ENCODE measurements around the gene CD38.
"Not testable (repeated sequence)": the region's sequence is repeated elsewhere in the genome, so short reads cannot be mapped to it uniquely, and the experiment has no call there.

Gene CD38

DNA sequence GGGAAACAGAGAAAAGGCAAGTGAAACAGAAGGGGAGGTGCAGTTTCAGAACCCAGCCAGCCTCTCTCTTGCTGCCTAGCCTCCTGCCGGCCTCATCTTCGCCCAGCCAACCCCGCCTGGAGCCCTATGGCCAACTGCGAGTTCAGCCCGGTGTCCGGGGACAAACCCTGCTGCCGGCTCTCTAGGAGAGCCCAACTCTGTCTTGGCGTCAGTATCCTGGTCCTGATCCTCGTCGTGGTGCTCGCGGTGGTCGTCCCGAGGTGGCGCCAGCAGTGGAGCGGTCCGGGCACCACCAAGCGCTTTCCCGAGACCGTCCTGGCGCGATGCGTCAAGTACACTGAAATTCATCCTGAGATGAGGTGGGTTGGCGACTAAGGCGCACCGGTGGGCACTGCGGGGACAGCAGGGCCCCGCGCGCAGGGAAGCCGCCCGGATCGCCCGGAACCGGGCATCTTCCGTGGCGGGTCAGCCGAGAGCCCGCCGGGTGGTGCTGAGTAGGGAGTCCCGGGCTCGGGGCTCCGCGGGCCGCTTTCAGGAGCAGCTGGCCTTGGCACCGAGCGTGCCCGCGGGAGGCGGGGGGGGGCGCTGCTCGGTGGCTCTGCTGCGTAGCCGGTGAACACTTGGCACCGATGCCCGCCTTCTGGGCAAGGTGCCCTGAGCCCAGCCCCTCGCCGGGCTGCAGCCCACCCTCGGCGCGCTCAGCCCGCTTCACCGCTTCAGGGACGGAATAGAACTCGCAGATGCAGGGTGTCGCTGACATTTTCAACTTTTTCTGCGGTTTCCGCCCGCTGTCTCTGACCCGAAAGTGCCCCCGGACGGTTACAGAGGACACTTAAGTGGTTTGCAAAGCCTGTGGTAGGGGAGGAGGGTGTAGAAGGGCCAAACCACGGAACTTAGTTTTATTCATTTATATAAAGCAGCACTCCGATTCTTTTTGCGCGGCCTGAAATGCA is at the start of gene CD38:
Gene CD38, plus strand, starts transcription at position 40 of the 953 bp plus-strand sequence. Its CDS starts 87 bp downstream, at position 127.
- H3K4me3 ChIP-seq (ENCODE audit: low read length) = peak within 1 kb of the TSS; percentile 57
- H3K9me3 ChIP-seq (ENCODE audit: control insufficient read depth, low read length) = no peaks in the 10 kb centered on the region
- peak within 1 kb of the TSS; percentile 54 for H3K9ac ChIP-seq (ENCODE audit: low read length)
- H3K4me1 ChIP-seq (ENCODE audit: control insufficient read depth, insufficient read depth, low read length) = peaks cover 20% of the 10 kb centered on the region
- no peaks in the 10 kb centered on the region for H3K36me3 ChIP-seq (ENCODE audit: control insufficient read depth, insufficient read depth, low read length)
- peaks cover 16% of the 10 kb centered on the region for H3K27me3 ChIP-seq (ENCODE audit: control insufficient read depth, insufficient read depth, low read length)

DNA sequence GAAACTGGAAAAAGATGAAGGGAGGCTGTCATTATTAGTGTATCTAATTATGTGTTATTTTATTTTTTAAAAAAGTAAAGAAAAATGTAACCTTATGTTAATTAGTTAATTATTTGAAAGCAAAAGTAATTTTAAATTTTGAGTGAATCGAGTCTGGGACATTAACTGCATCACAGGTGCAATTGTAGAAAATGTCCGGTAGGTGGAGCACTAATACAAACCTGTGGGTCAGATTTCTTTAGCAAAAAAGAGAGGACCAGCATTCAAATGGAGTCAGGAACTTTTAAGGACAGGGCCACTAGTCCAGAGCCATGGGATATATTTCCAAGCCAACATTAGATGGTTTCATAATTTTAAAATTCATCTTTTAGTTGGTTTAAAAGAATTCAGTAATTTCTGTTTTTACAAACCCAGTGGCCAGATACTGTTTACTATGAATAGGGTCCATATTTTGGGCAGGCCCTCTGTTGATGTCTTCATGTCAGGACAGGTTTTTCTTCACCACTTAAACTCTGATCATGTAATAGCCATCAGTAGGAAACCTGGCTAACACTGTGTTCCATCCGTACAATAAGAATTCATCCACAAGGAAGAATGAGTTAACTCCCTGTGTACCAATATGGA is 48.1 kb upstream of the CD38 start:
- Histone ChIP-seq H3K36me3 (ENCODE audit: control insufficient read depth, insufficient read depth, low read length) (no peaks in the 10 kb centered on the region), H3K9me3 (ENCODE audit: control insufficient read depth, low read length) (no peaks in the 10 kb centered on the region), H3K9ac (ENCODE audit: low read length) (no peak overlapping the region), H3K4me3 (ENCODE audit: low read length) (no peak overlapping the region), H3K4me1 (ENCODE audit: control insufficient read depth, insufficient read depth, low read length) (no peaks in the 10 kb centered on the region), H3K27me3 (ENCODE audit: control insufficient read depth, insufficient read depth, low read length) (no peaks in the 10 kb centered on the region)

DNA sequence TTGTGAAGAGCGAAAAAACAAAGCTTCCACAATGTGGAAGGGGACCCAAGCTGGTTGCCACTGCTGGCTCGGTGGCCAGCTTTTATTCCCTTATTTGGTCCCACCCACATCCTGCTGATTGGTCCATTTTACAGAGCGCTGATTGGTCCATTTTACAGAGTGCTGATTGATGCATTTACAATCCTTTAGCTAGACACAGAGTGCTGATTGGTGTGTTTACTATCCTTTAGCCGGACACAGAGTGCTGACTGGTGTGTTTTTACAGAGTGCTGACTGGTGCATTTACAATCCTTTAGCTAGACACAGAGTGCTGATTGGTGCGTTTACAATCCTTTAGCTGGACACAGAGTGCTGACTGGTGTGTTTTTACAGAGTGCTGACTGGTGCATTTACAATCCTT is 45.1 kb upstream of the CD38 start:
- not testable (repeated sequence) for H3K4me1 ChIP-seq (ENCODE audit: control insufficient read depth, insufficient read depth, low read length); H3K9me3 ChIP-seq (ENCODE audit: control insufficient read depth, low read length); H3K4me3 ChIP-seq (ENCODE audit: low read length); H3K9ac ChIP-seq (ENCODE audit: low read length); H3K27me3 ChIP-seq (ENCODE audit: control insufficient read depth, insufficient read depth, low read length); H3K36me3 ChIP-seq (ENCODE audit: control insufficient read depth, insufficient read depth, low read length)

DNA sequence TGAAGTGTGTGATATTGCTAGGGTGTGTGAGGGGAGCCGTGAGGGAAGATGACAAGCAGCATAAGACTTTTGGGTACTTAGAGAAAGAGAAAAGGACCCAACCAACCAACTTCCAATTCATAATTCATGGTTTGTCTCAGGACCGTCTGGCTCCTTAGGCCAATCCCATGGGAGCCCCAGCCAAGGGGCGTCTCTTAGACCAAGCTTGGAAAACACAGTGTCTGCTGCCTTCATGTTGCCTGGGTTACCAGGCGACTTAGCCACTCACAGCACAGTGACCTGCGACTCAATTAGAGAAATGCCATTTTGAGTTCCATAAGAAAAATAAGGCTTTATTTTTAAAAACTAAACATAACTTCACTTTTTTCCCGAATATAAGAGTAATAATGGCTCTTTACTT is 42.6 kb upstream of the CD38 start:
- Histone ChIP-seq H3K4me3 (ENCODE audit: low read length) (no peak overlapping the region), H3K9ac (ENCODE audit: low read length) (no peak overlapping the region), H3K4me1 (ENCODE audit: control insufficient read depth, insufficient read depth, low read length) (no peaks in the 10 kb centered on the region), H3K9me3 (ENCODE audit: control insufficient read depth, low read length) (no peaks in the 10 kb centered on the region), H3K27me3 (ENCODE audit: control insufficient read depth, insufficient read depth, low read length) (no peaks in the 10 kb centered on the region), H3K36me3 (ENCODE audit: control insufficient read depth, insufficient read depth, low read length) (no peaks in the 10 kb centered on the region)

DNA sequence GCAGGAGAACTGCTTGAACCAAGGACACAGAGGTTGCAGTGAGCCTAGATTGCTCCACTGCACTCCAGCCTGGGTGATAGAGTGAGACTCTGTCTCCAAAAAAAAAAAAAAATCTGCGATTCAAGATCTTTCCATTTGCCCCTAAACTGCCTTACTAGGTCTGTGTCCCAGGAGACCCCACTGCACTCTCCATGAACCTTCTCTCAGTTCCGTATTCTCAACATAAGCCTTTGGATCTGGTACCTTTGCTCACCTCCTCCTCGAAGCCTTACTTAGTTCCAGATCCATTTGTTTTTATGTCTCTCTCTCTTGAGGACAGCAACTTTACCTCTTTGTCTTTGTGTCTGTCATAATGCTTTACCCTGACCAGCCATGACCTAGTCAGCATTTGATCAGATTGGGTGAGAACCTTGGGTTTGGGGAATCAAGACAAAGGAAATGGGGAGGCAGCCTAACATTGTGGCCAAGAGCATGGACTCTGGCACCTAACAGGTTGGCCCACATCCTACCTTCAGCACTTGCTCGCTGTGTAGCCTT is 41.5 kb upstream of the CD38 start:
- H3K4me3 ChIP-seq (ENCODE audit: low read length) = no peak overlapping the region
- no peaks in the 10 kb centered on the region for H3K36me3 ChIP-seq (ENCODE audit: control insufficient read depth, insufficient read depth, low read length)
- H3K9ac ChIP-seq (ENCODE audit: low read length) = no peak overlapping the region
- no peaks in the 10 kb centered on the region for H3K9me3 ChIP-seq (ENCODE audit: control insufficient read depth, low read length)
- H3K27me3 ChIP-seq (ENCODE audit: control insufficient read depth, insufficient read depth, low read length) = no peaks in the 10 kb centered on the region
- no peaks in the 10 kb centered on the region for H3K4me1 ChIP-seq (ENCODE audit: control insufficient read depth, insufficient read depth, low read length)

DNA sequence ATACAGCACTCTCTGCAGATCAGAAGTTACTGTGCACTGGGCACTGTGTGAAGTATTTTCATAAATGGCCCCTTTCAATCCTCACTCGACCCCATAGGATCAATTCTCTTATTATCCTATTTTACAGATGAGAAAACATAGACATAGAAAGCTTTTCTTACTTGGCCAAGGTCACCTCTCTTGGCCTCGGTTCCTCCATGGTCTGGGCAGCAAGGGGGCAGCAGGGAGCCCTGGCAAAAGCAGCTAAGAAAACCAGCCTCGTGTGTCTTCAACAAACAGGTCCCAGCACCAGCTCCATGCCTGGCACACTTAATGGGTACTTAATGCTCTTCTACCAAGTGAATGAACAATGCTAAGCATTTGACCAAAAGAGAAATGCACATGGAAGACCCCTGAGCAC is 40.9 kb upstream of the CD38 start:
- Histone ChIP-seq H3K4me3 (ENCODE audit: low read length) (no peak overlapping the region), H3K9me3 (ENCODE audit: control insufficient read depth, low read length) (no peaks in the 10 kb centered on the region), H3K9ac (ENCODE audit: low read length) (no peak overlapping the region), H3K27me3 (ENCODE audit: control insufficient read depth, insufficient read depth, low read length) (no peaks in the 10 kb centered on the region), H3K4me1 (ENCODE audit: control insufficient read depth, insufficient read depth, low read length) (no peaks in the 10 kb centered on the region), H3K36me3 (ENCODE audit: control insufficient read depth, insufficient read depth, low read length) (no peaks in the 10 kb centered on the region)

DNA sequence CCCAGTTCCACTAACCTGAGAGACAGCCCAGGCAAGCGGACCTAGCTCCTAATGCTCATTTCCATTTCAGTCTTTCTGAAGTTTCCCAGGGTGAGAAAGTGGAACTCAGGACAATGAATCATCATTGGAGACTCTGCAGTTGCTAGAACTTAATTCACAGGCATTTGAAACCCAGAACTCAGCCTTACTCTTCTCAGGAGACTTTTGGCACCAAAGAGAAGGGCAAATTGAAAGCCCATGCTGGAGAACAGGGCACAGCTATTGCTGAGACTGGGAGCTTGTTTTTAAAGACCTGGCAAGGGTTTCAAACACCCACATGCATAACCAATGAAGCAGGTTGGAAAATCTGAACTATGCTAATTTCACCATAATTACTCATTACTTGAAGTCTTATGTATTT is 39.3 kb upstream of the CD38 start:
- no peak overlapping the region for H3K4me3 ChIP-seq (ENCODE audit: low read length)
- H3K9ac ChIP-seq (ENCODE audit: low read length) = no peak overlapping the region
- H3K4me1 ChIP-seq (ENCODE audit: control insufficient read depth, insufficient read depth, low read length) = no peaks in the 10 kb centered on the region
- no peaks in the 10 kb centered on the region for H3K27me3 ChIP-seq (ENCODE audit: control insufficient read depth, insufficient read depth, low read length)
- H3K36me3 ChIP-seq (ENCODE audit: control insufficient read depth, insufficient read depth, low read length) = no peaks in the 10 kb centered on the region
- no peaks in the 10 kb centered on the region for H3K9me3 ChIP-seq (ENCODE audit: control insufficient read depth, low read length)

DNA sequence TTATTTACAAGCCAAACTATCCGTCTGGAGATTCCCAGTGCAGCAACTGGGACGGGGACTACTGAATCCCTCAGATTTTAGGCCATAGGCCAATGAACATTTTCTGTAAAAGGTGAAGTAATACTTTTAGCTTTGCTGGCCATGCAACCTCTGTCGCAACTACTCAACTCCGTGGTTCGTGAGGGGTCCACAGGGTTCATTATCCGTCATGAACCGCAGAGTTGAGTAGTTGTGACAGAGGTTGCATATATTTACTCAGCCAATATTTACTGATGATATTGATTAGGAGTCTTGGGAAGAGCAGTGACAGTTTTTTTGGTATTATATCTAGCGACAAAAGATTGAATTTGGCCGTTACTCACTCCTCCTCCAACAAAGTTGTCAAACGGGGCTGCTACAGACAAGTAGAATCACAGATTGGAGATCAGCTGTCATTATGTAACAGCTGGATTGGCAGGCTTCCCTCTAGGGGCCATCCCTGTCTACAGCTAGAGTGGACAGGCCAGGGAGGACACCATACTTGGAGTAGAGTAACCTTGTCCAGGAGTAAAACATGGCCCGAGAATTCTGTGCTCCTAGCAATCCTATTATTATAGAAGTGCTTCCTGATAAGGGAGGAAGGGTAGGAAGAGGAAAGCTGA is 37.2 kb upstream of the CD38 start:
- H3K4me3 ChIP-seq (ENCODE audit: low read length) = no peak overlapping the region
- no peaks in the 10 kb centered on the region for H3K36me3 ChIP-seq (ENCODE audit: control insufficient read depth, insufficient read depth, low read length)
- H3K9ac ChIP-seq (ENCODE audit: low read length) = no peak overlapping the region
- H3K4me1 ChIP-seq (ENCODE audit: control insufficient read depth, insufficient read depth, low read length) = no peaks in the 10 kb centered on the region
- H3K27me3 ChIP-seq (ENCODE audit: control insufficient read depth, insufficient read depth, low read length) = no peaks in the 10 kb centered on the region
- H3K9me3 ChIP-seq (ENCODE audit: control insufficient read depth, low read length) = no peaks in the 10 kb centered on the region

DNA sequence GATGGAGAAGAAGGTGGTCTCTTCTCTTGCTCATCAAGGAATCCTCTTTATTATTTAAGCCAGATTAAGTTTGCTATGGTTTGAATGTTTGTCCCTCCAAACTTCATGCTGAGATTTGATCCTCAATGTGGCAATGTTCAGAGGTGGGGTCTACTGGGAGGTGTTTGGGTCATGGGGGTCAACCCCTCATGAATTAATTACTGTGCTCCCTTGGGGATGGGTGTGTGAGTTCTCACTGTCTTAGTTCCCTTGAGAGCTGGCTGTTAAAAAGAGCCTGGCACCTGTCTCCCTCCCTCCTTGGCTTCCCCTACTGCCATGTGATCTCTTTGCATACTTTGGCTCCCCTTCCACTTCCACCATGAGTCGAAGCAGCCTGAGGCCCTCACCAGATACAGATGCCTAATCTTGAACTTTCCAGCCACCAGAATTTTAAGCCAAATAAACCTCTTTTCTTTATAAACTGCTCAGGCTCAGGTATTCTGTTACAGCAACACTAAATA is 36.0 kb upstream of the CD38 start:
- no peaks in the 10 kb centered on the region for H3K27me3 ChIP-seq (ENCODE audit: control insufficient read depth, insufficient read depth, low read length)
- no peak overlapping the region for H3K9ac ChIP-seq (ENCODE audit: low read length)
- H3K9me3 ChIP-seq (ENCODE audit: control insufficient read depth, low read length) = no peaks in the 10 kb centered on the region
- no peak overlapping the region for H3K4me3 ChIP-seq (ENCODE audit: low read length)
- H3K4me1 ChIP-seq (ENCODE audit: control insufficient read depth, insufficient read depth, low read length) = no peaks in the 10 kb centered on the region
- no peaks in the 10 kb centered on the region for H3K36me3 ChIP-seq (ENCODE audit: control insufficient read depth, insufficient read depth, low read length)

DNA sequence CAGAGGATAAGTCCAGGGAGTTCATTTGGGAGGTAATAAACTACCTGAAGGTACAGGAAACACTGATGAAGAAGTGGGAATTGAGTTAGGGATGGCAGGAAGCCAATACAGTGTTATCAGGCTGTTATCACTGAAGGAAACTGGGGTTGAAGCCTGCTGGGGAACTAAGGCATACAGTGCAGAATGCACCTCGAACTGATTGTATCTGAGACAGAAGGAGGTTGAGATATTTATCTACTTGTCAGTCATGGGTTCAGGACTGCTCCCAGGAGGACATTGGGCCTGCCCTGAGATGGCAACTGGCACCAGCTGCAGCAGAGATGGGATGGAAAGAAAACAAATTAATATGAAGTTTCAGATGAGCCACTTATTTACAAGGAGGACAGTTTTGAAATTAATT is 35.5 kb upstream of the CD38 start:
- H3K4me3 ChIP-seq (ENCODE audit: low read length) = no peak overlapping the region
- no peaks in the 10 kb centered on the region for H3K4me1 ChIP-seq (ENCODE audit: control insufficient read depth, insufficient read depth, low read length)
- H3K9me3 ChIP-seq (ENCODE audit: control insufficient read depth, low read length) = no peaks in the 10 kb centered on the region
- no peak overlapping the region for H3K9ac ChIP-seq (ENCODE audit: low read length)
- H3K36me3 ChIP-seq (ENCODE audit: control insufficient read depth, insufficient read depth, low read length) = no peaks in the 10 kb centered on the region
- no peaks in the 10 kb centered on the region for H3K27me3 ChIP-seq (ENCODE audit: control insufficient read depth, insufficient read depth, low read length)

DNA sequence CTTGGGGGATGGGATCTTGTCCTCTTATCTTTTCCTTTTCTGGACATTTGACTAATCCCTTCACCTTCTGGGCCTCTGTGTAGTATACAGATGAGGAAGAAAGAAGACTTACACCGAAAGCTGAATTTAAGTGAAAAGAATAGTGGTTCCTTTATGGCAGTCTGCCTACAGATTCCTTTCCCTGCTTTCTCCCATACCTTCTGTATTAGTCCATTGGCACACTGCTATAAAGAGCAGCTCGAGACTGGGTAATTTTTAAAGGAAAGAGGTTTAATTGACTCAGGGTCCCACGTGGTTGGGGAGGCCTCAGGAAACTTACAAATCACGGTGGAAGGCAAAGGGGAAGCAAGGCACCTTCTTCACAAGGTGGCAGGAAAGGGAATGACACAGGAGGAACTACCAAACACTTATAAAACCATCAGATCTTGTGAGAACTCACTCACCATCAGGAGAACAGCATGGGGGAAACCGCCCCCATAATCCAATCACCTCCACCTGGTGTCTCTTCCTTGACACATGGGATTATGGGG is 34.0 kb upstream of the CD38 start:
- no peaks in the 10 kb centered on the region for H3K27me3 ChIP-seq (ENCODE audit: control insufficient read depth, insufficient read depth, low read length)
- H3K36me3 ChIP-seq (ENCODE audit: control insufficient read depth, insufficient read depth, low read length) = no peaks in the 10 kb centered on the region
- H3K4me1 ChIP-seq (ENCODE audit: control insufficient read depth, insufficient read depth, low read length) = no peaks in the 10 kb centered on the region
- H3K4me3 ChIP-seq (ENCODE audit: low read length) = no peak overlapping the region
- no peaks in the 10 kb centered on the region for H3K9me3 ChIP-seq (ENCODE audit: control insufficient read depth, low read length)
- no peak overlapping the region for H3K9ac ChIP-seq (ENCODE audit: low read length)
